HepG2 (cell line): ENCODE measurements around the gene PCSK6. TPM values are rescaled to one million over a fixed set of nuclear protein-coding genes. Genes with fewer than 3 reads are reported as not detected.
A peak's percentile ranks its signal among the peaks of the same experiment; 100 is the strongest.

Experiments used
- AHDC1 ChIP-seq: sonication (generic); formaldehyde crosslinking; IDR thresholded peaks from 2 replicates; pipeline ENCODE4 v1.5.1; 2020; ENCODE audit warnings: mild to moderate bottlenecking, missing genetic modification reagents, borderline replicate concordance
- BHLHE40 ChIP-seq: IDR thresholded peaks from 2 replicates; pipeline ENCODE4 v1.6.1; 2011; ENCODE audit warnings: low read length, improper control_type of control experiment
- GPN1 ChIP-seq: sonication (generic); formaldehyde crosslinking; IDR thresholded peaks from 2 replicates; pipeline ENCODE4 v1.5.1; 2020; ENCODE audit warnings: missing genetic modification reagents, borderline replicate concordance
- HHEX ChIP-seq: IDR thresholded peaks from 2 replicates; pipeline ENCODE4 v1.6.1; 2016; ENCODE audit warnings: control low read depth
- HIVEP1 ChIP-seq: sonication (generic); formaldehyde crosslinking; IDR thresholded peaks from 2 replicates; pipeline ENCODE4 v1.4.0; 2020; ENCODE audit warnings: mild to moderate bottlenecking, missing genetic modification reagents
- KDM2A ChIP-seq: sonication (generic); formaldehyde crosslinking; IDR thresholded peaks from 2 replicates; pipeline ENCODE4 v1.4.0; 2020; ENCODE audit warnings: low read depth, missing genetic modification reagents, borderline replicate concordance
- PAWR ChIP-seq: sonication (generic); formaldehyde crosslinking; IDR thresholded peaks from 2 replicates; pipeline ENCODE4 v1.4.0; 2020; ENCODE audit warnings: missing genetic modification reagents, mild to moderate bottlenecking, borderline replicate concordance
- XRCC5 ChIP-seq: fragments of 200-400 bp; formaldehyde crosslinking; optimal IDR thresholded peaks from 2 replicates; pipeline ENCODE3; 2017; ENCODE audit warnings: mild to moderate bottlenecking, low read length
- ZFP41 ChIP-seq: sonication (generic); formaldehyde crosslinking; IDR thresholded peaks from 2 replicates; pipeline ENCODE4 v1.4.0; 2020; ENCODE audit warnings: mild to moderate bottlenecking, missing genetic modification reagents, borderline replicate concordance
- ZIK1 ChIP-seq: sonication (generic); formaldehyde crosslinking; IDR thresholded peaks from 2 replicates; pipeline ENCODE4 v1.5.0; 2020; ENCODE audit warnings: mild to moderate bottlenecking, low read depth, missing genetic modification reagents, borderline replicate concordance
- ZNF207 ChIP-seq: fragments of 450-650 bp; IDR thresholded peaks from 2 replicates; pipeline ENCODE4 v1.6.1; 2016; ENCODE audit warnings: antibody characterized with exemption, borderline replicate concordance
- ZNF777 ChIP-seq: sonication (generic); formaldehyde crosslinking; IDR thresholded peaks from 2 replicates; pipeline ENCODE4 v1.4.0; 2020; ENCODE audit warnings: missing genetic modification reagents
- ZNF850 ChIP-seq: sonication (generic); formaldehyde crosslinking; conservative IDR thresholded peaks from 2 replicates; pipeline ENCODE4 v1.9.0; 2021; ENCODE audit warnings: mild to moderate bottlenecking, missing genetic modification reagents
- polyA plus RNA-seq, 8 experiments: library from polyadenylated mRNA; depleted of rRNA in 3 of 8; stranded (reverse) in 7 of 8; unstranded in 1 of 8; fragments of >200 nt; fragmentation: Illumina TruSeq in 4 of 8; extraction: Trizol in 4 of 8; gene quantifications; 2 replicates each; pipeline versions ENCODE4 v1.2.1 to v1.2.3, GENCODE V29; 2011 to 2016; ENCODE audit warnings: low read depth in 4 of 8, missing spikeins in 1 of 8, mixed read lengths in 1 of 8; ENCODE audit not compliant: insufficient read depth in 1 of 8
- total RNA-seq, 5 experiments: library from RNA; depleted of rRNA; stranded (reverse); fragments of >200 nt; fragmentation: Illumina TruSeq; extraction: Trizol; gene quantifications; 2 replicates each; pipeline ENCODE4 v1.2.3, GENCODE V29; 2016; ENCODE audit warnings: low read depth in 1 of 5
- TF ChIP-seq, protein P1 (sequence below): sonication (generic); formaldehyde crosslinking; IDR thresholded peaks from 2 replicates; pipeline ENCODE4 v1.9.0; 2021; ENCODE audit warnings: missing genetic modification reagents, borderline replicate concordance
- TF ChIP-seq, protein P2 (sequence below): IDR thresholded peaks from 2 replicates; pipeline ENCODE4 v1.6.1; 2018; ENCODE audit warnings: missing genetic modification reagents
- TF ChIP-seq, protein P3 (sequence below), 2 experiments: IDR thresholded peaks; 2 replicates each; pipeline ENCODE4 v1.6.1; 2011 to 2012; ENCODE audit warnings: low read length in 2 of 2, borderline replicate concordance in 1 of 2, low read depth in 1 of 2, mild to moderate bottlenecking in 1 of 2, moderate library complexity in 1 of 2

Gene PCSK6
- total and polyA plus RNA-seq, 2 of the 13 experiments (the other 11 are each of a cell fraction or from before 2014, with no cell fraction given): 56.5 to 155 TPM

DNA sequence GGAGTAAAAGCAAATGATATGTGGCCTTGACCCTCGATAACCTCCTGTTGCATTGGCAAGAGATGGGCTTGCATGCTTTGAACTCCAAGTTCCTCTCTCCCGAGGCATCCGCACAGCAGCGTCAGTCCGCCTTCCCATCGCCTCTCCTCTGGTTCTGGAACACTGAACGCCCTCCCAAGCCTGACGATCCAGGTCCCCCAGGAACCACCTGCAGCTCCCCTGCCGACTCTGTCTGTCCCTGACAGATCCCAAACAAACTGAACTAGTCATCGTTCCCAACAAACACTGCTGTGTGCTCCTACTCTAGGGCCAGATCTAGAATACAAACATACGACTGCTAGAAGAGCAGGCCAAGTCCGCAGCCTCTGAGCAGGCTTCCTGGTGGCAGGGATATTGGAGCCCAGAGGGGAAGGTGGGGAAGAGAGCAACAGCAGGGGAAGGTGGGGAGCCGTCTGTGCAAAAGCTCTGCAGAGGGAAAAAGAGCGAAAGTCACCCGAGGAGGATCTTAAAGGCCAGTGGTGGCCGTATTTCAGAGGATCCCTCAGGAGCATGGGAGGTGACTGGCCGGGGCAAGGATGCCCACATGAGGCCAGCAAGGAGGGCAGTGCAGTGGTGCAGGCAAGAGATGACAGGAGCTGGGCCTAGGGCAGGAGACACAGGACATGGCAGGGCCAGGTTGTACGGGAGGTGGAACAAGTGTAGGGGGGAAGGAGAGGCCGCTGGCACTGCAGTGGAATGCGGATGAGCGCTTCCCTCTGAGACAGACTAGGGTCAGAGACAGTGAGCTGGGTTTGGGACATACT lies 50.8 kb downstream of the PCSK6 start (continued):
- TF ChIP-seq, protein P1, sequence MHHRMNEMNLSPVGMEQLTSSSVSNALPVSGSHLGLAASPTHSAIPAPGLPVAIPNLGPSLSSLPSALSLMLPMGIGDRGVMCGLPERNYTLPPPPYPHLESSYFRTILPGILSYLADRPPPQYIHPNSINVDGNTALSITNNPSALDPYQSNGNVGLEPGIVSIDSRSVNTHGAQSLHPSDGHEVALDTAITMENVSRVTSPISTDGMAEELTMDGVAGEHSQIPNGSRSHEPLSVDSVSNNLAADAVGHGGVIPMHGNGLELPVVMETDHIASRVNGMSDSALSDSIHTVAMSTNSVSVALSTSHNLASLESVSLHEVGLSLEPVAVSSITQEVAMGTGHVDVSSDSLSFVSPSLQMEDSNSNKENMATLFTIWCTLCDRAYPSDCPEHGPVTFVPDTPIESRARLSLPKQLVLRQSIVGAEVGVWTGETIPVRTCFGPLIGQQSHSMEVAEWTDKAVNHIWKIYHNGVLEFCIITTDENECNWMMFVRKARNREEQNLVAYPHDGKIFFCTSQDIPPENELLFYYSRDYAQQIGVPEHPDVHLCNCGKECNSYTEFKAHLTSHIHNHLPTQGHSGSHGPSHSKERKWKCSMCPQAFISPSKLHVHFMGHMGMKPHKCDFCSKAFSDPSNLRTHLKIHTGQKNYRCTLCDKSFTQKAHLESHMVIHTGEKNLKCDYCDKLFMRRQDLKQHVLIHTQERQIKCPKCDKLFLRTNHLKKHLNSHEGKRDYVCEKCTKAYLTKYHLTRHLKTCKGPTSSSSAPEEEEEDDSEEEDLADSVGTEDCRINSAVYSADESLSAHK (CRISPR knock-in tag): no peak
- TF ChIP-seq HIVEP1 (CRISPR knock-in tag) (no peak), ZIK1 (CRISPR knock-in tag) (no peak), AHDC1 (CRISPR knock-in tag) (no peak), BHLHE40 (no peak), XRCC5 (no peak), GPN1 (no peak), ZNF207 (no peak), PAWR (CRISPR knock-in tag) (no peak), ZNF850 (no peak), ZFP41 (no peak), ZNF777 (no peak; the same call in 1 of the 2 replicates), HHEX (CRISPR knock-in tag) (peak; percentile 35; the same call in 1 of the 2 replicates), KDM2A (peak; percentile 57)
- TF ChIP-seq, protein P2, sequence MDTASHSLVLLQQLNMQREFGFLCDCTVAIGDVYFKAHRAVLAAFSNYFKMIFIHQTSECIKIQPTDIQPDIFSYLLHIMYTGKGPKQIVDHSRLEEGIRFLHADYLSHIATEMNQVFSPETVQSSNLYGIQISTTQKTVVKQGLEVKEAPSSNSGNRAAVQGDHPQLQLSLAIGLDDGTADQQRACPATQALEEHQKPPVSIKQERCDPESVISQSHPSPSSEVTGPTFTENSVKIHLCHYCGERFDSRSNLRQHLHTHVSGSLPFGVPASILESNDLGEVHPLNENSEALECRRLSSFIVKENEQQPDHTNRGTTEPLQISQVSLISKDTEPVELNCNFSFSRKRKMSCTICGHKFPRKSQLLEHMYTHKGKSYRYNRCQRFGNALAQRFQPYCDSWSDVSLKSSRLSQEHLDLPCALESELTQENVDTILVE: no peak
- TF ChIP-seq, protein P3, sequence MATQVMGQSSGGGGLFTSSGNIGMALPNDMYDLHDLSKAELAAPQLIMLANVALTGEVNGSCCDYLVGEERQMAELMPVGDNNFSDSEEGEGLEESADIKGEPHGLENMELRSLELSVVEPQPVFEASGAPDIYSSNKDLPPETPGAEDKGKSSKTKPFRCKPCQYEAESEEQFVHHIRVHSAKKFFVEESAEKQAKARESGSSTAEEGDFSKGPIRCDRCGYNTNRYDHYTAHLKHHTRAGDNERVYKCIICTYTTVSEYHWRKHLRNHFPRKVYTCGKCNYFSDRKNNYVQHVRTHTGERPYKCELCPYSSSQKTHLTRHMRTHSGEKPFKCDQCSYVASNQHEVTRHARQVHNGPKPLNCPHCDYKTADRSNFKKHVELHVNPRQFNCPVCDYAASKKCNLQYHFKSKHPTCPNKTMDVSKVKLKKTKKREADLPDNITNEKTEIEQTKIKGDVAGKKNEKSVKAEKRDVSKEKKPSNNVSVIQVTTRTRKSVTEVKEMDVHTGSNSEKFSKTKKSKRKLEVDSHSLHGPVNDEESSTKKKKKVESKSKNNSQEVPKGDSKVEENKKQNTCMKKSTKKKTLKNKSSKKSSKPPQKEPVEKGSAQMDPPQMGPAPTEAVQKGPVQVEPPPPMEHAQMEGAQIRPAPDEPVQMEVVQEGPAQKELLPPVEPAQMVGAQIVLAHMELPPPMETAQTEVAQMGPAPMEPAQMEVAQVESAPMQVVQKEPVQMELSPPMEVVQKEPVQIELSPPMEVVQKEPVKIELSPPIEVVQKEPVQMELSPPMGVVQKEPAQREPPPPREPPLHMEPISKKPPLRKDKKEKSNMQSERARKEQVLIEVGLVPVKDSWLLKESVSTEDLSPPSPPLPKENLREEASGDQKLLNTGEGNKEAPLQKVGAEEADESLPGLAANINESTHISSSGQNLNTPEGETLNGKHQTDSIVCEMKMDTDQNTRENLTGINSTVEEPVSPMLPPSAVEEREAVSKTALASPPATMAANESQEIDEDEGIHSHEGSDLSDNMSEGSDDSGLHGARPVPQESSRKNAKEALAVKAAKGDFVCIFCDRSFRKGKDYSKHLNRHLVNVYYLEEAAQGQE (IDR thresholded peaks at IDR 0.05; ENCODE audit: borderline replicate concordance in 1 of 2, low read depth in 1 of 2, low read length in 2 of 2): peak in 1 of 2 experiments; percentile 33; a peak in 1 of 4 replicates
